H1 (cell line): ENCODE measurements around the gene CPTP. TPM values are rescaled to one million over a fixed set of nuclear protein-coding genes. Genes with fewer than 3 reads are reported as not detected.

Source experiments
- CTCF ChIA-PET: fragments of 300-600 bp; sonication (Branson Sonifier 250); formaldehyde crosslinking; loops from one replicate; lab custom pipeline; 2021; ENCODE audit not compliant: partially characterized antibody; lab: Charles Lee
- POLR2A ChIA-PET: fragments of 300-600 bp; sonication (Branson Sonifier 250); formaldehyde crosslinking; loops from one replicate; lab custom pipeline; 2021; ENCODE audit warnings: inconsistent platforms; ENCODE audit not compliant: partially characterized antibody; lab: Charles Lee
- DNase-seq, 2 experiments: peaks; one replicate each; pipeline versions ENCODE4 v3.0.0 to v3.0.0-alpha.2; 2010 to 2022; ENCODE audit warnings: low spot score in 2 of 2, low read depth in 1 of 2, mixed read lengths in 1 of 2
- FAIRE-seq: peaks from 2 replicates; lab custom pipeline; 2011; peaks lifted over from hg19 to GRCh38; lab: Jason Lieb, UNC
- H2AFZ ChIP-seq: 2 replicates; pipeline ENCODE4 v1.8.1; 2012; ENCODE audit warnings: low read length, inconsistent platforms
- H2AK5ac ChIP-seq: 2 replicates; pipeline ENCODE4 v1.6.1; 2013; ENCODE audit warnings: low read depth, low read length
- H2BK120ac ChIP-seq: replicated peaks from 2 replicates; pipeline ENCODE3; 2013; ENCODE audit warnings: low read depth, low read length, inconsistent platforms
- H2BK12ac ChIP-seq: 2 replicates; pipeline ENCODE4 v1.6.1; 2013; ENCODE audit warnings: low read depth, low read length
- H2BK15ac ChIP-seq: 2 replicates; pipeline ENCODE4 v1.6.1; 2013; ENCODE audit warnings: low read length
- H2BK20ac ChIP-seq: 2 replicates; pipeline ENCODE4 v1.6.1; 2013; ENCODE audit warnings: low read length
- H2BK5ac ChIP-seq: 2 replicates; pipeline ENCODE4 v1.6.1; 2013; ENCODE audit warnings: low read depth, low read length
- H3K14ac ChIP-seq: 2 replicates; pipeline ENCODE4 v1.6.1; 2013; ENCODE audit warnings: inconsistent platforms; ENCODE audit not compliant: insufficient read length
- H3K18ac ChIP-seq: 2 replicates; pipeline ENCODE4 v1.6.1; 2013; ENCODE audit warnings: low read length; ENCODE audit errors: extremely low read depth
- H3K23ac ChIP-seq: 2 replicates; pipeline ENCODE4 v1.6.1; 2013; ENCODE audit warnings: inconsistent platforms; ENCODE audit not compliant: insufficient read length
- H3K23me2 ChIP-seq: 2 replicates; pipeline ENCODE4 v1.6.1; 2013; ENCODE audit warnings: low read depth, low read length
- H3K27ac ChIP-seq: 2 replicates; pipeline ENCODE4 v1.6.1; 2011; ENCODE audit warnings: low read depth, low read length, inconsistent platforms
- H3K27me3 ChIP-seq, 4 experiments: replicated peaks in 1 of 4; 1 replicate in 1 of 4; 2 replicates in 3 of 4; pipeline versions ENCODE4 v1.6.1 to v1.8.1; 2011 to 2013; ENCODE audit warnings: low read length in 3 of 4, mild to moderate bottlenecking in 3 of 4, inconsistent platforms in 2 of 4, mixed read lengths in 2 of 4, moderate library complexity in 1 of 4; ENCODE audit not compliant: control insufficient read depth in 3 of 4, insufficient read depth in 3 of 4; ENCODE audit errors: extremely low read depth in 1 of 4
- H3K36me3 ChIP-seq, 4 experiments: 2 replicates each; pipeline versions ENCODE4 v1.6.1 to v1.8.1; 2011 to 2013; ENCODE audit warnings: mild to moderate bottlenecking in 4 of 4, low read length in 3 of 4, moderate library complexity in 2 of 4, control low read depth in 1 of 4, inconsistent platforms in 1 of 4; ENCODE audit not compliant: insufficient read depth in 4 of 4, control insufficient read depth in 2 of 4
- H3K4ac ChIP-seq: replicated peaks from 2 replicates; pipeline ENCODE3; 2013; ENCODE audit warnings: low read length, low read depth, mixed read lengths, inconsistent platforms; ENCODE audit not compliant: insufficient read length
- H3K4me1 ChIP-seq, 4 experiments: replicated peaks in 1 of 4; 1 replicate in 1 of 4; 2 replicates in 3 of 4; pipeline versions ENCODE4 v1.6.1 to v1.8.1; 2011 to 2013; ENCODE audit warnings: low read length in 3 of 4, inconsistent platforms in 2 of 4, mixed read lengths in 1 of 4; ENCODE audit not compliant: insufficient read depth in 4 of 4, control insufficient read depth in 3 of 4
- H3K4me2 ChIP-seq, 2 experiments: 2 replicates each; pipeline versions ENCODE4 v1.6.1 to v1.8.1; 2011 to 2013; ENCODE audit warnings: low read depth in 2 of 2, low read length in 2 of 2, control low read depth in 1 of 2, inconsistent platforms in 1 of 2, mild to moderate bottlenecking in 1 of 2; ENCODE audit not compliant: insufficient read depth in 1 of 2
- H3K4me3 ChIP-seq, 4 experiments: fragments of 200-600, 300-600 bp in 1 of 4; sonication (generic), shearing (Covaris generic), sonication (Bioruptor Twin) in 1 of 4; 2 replicates each; pipeline versions ENCODE4 v1.5.1 to v1.8.1; 2011 to 2016; ENCODE audit warnings: low read length in 4 of 4, low read depth in 3 of 4, control low read depth in 2 of 4, inconsistent platforms in 2 of 4, mild to moderate bottlenecking in 2 of 4, mixed read lengths in 1 of 4, moderate library complexity in 1 of 4; ENCODE audit not compliant: insufficient read depth in 2 of 4; ENCODE audit errors: extremely low read depth in 1 of 4
- H3K56ac ChIP-seq: replicated peaks from 2 replicates; pipeline ENCODE3; 2013; ENCODE audit warnings: low read depth, mild to moderate bottlenecking, mixed read lengths, low read length, inconsistent platforms; ENCODE audit not compliant: insufficient read length
- H3K79me1 ChIP-seq: 2 replicates; pipeline ENCODE4 v1.6.1; 2013; ENCODE audit warnings: low read depth, low read length, control low read depth
- H3K79me2 ChIP-seq, 2 experiments: 2 replicates each; pipeline versions ENCODE4 v1.6.1 to v1.8.1; 2012 to 2013; ENCODE audit warnings: low read length in 2 of 2, mild to moderate bottlenecking in 2 of 2, inconsistent platforms in 1 of 2; ENCODE audit not compliant: insufficient read depth in 2 of 2, control insufficient read depth in 1 of 2
- H3K9ac ChIP-seq, 4 experiments: replicated peaks in 1 of 4; 1 replicate in 1 of 4; 2 replicates in 3 of 4; pipeline versions ENCODE4 v1.6.1 to v1.8.1; 2011 to 2013; ENCODE audit warnings: low read depth in 3 of 4, low read length in 3 of 4, control low read depth in 2 of 4, mild to moderate bottlenecking in 2 of 4, moderate library complexity in 2 of 4, inconsistent platforms in 1 of 4; ENCODE audit errors: extremely low read depth in 1 of 4
- H3K9me3 ChIP-seq, 2 experiments: 2 replicates each; pipeline versions ENCODE4 v1.6.1 to v1.8.1; 2012 to 2013; ENCODE audit warnings: mild to moderate bottlenecking in 2 of 2, moderate library complexity in 2 of 2, control low read depth in 1 of 2, inconsistent platforms in 1 of 2, low read depth in 1 of 2, low read length in 1 of 2, mixed read lengths in 1 of 2; ENCODE audit not compliant: insufficient read depth in 2 of 2
- H4K20me1 ChIP-seq, 2 experiments: replicated peaks in 1 of 2; 2 replicates each; pipeline versions ENCODE3 to v1.8.1; 2011 to 2013; ENCODE audit warnings: inconsistent platforms in 2 of 2, low read length in 2 of 2, mild to moderate bottlenecking in 1 of 2; ENCODE audit not compliant: insufficient read depth in 2 of 2, control insufficient read depth in 1 of 2
- H4K5ac ChIP-seq: 2 replicates; pipeline ENCODE4 v1.6.1; 2013; ENCODE audit warnings: low read length, low read depth, mixed read lengths, inconsistent platforms; ENCODE audit not compliant: insufficient read length
- H4K8ac ChIP-seq: 2 replicates; pipeline ENCODE4 v1.8.0; 2013; ENCODE audit warnings: mild to moderate bottlenecking, moderate library complexity, low read length, inconsistent platforms; ENCODE audit not compliant: insufficient read depth; ENCODE audit errors: extremely low read depth
- H4K91ac ChIP-seq: replicated peaks from 2 replicates; pipeline ENCODE3; 2013; ENCODE audit warnings: low read length, mixed read lengths, inconsistent platforms; ENCODE audit not compliant: insufficient read length
- RFX5 ChIP-seq: IDR thresholded peaks from 2 replicates; pipeline ENCODE4 v1.6.1; 2011; ENCODE audit warnings: low read depth, low read length, improper control_type of control experiment, borderline replicate concordance
- WGBS, 2 experiments: shearing (Covaris generic) in 1 of 2; methylation state at CpG; one replicate each; pipeline versions ENCODE4 v1.1.6 to v1.1.7; 2013 to 2015; ENCODE audit warnings: low lambda C conversion rate in 2 of 2, mixed read lengths in 2 of 2, inconsistent platforms in 1 of 2, low coverage in 1 of 2, missing lambda C conversion rate in 1 of 2; ENCODE audit not compliant: insufficient replicate concordance in 2 of 2, insufficient coverage in 1 of 2, insufficient read length in 1 of 2; ENCODE audit errors: extremely low coverage in 1 of 2, missing lambda C conversion rate in 1 of 2; 5-methylcytosine and 5-hydroxymethylcytosine counted together
- polyA plus RNA-seq, 7 experiments: library from polyadenylated mRNA; depleted of rRNA in 3 of 7; stranded (reverse) in 5 of 7; unstranded in 2 of 7; fragments of >200 nt in 5 of 7; fragments of 200-250 nt in 2 of 7; gene quantifications; 1 replicate in 5 of 7; 2 replicates in 1 of 7; 4 replicates in 1 of 7; pipeline versions ENCODE4 v1.2.1 to v1.2.3, GENCODE V29; 2011 to 2013; ENCODE audit warnings: missing spikeins in 2 of 7, mixed read lengths in 2 of 7
- total RNA-seq: library from RNA; stranded (reverse); fragmentation: NEBNext Ultra II Directional; extraction: Animal tissue kit (Norgen Biotek cat#: 25700); gene quantifications from 2 replicates; pipeline ENCODE4 v1.2.1, GENCODE V29; 2021

CPTP gene
- total and polyA plus RNA-seq, 2 of the 8 experiments (the other 6 are each of a cell fraction or from before 2014, with no cell fraction given) = 8.1 to 10.6 TPM

DNA sequence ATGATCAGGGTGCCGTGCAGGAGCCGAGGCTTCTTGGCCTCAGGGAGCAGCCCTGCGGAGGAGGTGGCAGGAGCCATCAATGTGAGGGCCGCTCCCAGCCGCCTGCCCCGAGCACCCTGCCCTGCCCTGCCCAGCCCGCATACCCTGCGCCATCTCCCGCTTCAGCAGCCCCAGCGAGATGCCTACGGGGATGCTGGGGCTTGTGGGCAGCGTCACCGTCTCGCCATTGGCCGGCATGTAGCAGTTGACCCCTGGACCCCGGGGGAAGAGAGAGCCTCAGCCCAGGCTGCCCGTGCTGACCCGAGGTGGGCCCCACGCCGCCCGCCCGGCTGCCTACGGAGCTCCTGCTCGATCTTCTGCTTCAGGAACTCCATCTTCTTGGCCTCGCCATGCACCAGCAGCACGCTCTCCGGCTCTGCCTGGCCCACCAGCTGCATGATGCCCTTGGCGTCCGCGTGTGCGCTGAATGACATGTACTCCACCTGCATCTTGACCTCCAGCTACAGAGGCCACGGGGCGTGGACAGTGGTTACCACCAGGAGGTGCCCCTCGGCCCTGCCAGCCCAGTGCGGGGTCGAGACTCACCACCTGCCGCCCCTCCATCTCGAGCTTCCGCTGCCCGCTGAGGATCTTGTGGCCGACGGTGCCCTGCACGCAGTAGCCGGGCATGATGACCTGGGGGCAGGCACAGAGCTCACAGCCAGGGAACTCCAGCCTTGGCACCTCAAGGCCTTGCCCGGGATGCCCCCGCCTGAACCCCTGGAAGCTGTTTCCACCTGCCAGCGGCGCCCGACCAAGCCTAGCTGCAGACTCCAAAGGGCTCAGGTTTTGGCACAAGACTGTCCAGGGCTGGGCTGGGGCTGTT, 11.9 kb upstream of the CPTP start:
- no peak overlapping the region for H4K5ac ChIP-seq
- FAIRE-seq (no peak), DNase-seq (no peak)
- no peak overlapping the region for H2AFZ ChIP-seq
- no peak overlapping the region for H3K4me3 ChIP-seq
- H2BK12ac ChIP-seq = no peak overlapping the region
- ChIA-PET POLR2A (interaction anchor here (0.7 to 10.1 kb wide), 10 partner anchors 10 to 63 kb away, joined by 3 to 134 read pairs (median 4); partner anchors contain the start of genes AURKAIP1, CPTP, INTS11 and TAS1R3), CTCF (interaction anchor here (0.8 to 2.8 kb wide), 7 partner anchors 12 to 128 kb away, joined by 3 to 9 read pairs (median 3); no protein-coding TSS in a partner anchor)
- no peak overlapping the region for H3K14ac ChIP-seq
- peaks cover 17 to 44% (median 37%) of the 10 kb centered on the region in 4 experiments for H3K36me3 ChIP-seq
- H3K56ac ChIP-seq = no peak overlapping the region
- no peak overlapping the region for H4K91ac ChIP-seq
- H3K23ac ChIP-seq = no peak overlapping the region
- WGBS, 2 experiments = 94% methylated on average over 34 of the region's 49 CpGs; no CpG with 5 or more reads in 1 of the 2 experiments
- no peaks in the 10 kb centered on the region for H3K27me3 ChIP-seq
- H3K4ac ChIP-seq = no peak overlapping the region
- H3K23me2 ChIP-seq = peaks cover 14% of the 10 kb centered on the region; the same call in 1 of the 2 replicates
- no peak overlapping the region for H3K27ac ChIP-seq
- H3K4me1 ChIP-seq = peaks cover 0 to 23% (median 11%) of the 10 kb centered on the region in 4 experiments; a peak in 6 of 7 replicates
- no peak for TF ChIP-seq RFX5
- peaks cover 8 to 23% of the 10 kb centered on the region in 2 experiments for H4K20me1 ChIP-seq
- H2BK15ac ChIP-seq = no peak overlapping the region
- no peak overlapping the region for H2BK5ac ChIP-seq
- peaks cover 0 to 4% of the 10 kb centered on the region in 2 experiments; a peak in 1 of 4 replicates for H3K79me2 ChIP-seq
- peaks cover 4% of the 10 kb centered on the region; the same call in 1 of the 2 replicates for H3K79me1 ChIP-seq
- H3K9me3 ChIP-seq = no peaks in the 10 kb centered on the region
- peak overlapping the region; percentile 68 for H4K8ac ChIP-seq
- H3K4me2 ChIP-seq = no peak overlapping the region
- H3K18ac ChIP-seq = no peak overlapping the region
- no peak overlapping the region for H2AK5ac ChIP-seq
- no peak overlapping the region for H2BK120ac ChIP-seq
- H3K9ac ChIP-seq = no peak overlapping the region
- no peak overlapping the region for H2BK20ac ChIP-seq
